Measurements from ENCODE around the gene KLHL6.

DNA sequence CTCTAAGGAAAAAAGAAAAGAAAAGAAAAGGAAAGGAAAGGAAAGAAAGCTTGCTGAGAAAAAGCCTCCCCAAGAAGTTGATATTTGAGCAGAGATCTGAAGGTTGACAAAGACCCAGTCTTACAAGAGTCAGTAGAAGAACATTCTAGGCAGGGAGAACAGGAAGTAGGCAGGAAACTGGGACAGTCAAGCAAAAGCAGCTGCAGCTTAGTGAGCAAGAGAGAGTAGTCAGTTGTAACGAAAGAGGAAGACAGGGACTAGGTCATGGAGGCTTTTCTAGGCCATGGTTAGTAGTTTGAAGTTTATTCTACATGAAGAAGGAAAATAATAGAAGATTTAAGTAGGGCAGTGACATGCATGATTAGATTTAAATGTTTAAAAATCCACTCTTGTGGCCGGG is 31.8 kb upstream of the KLHL6 start:
- TF ChIP-seq, protein P1, sequence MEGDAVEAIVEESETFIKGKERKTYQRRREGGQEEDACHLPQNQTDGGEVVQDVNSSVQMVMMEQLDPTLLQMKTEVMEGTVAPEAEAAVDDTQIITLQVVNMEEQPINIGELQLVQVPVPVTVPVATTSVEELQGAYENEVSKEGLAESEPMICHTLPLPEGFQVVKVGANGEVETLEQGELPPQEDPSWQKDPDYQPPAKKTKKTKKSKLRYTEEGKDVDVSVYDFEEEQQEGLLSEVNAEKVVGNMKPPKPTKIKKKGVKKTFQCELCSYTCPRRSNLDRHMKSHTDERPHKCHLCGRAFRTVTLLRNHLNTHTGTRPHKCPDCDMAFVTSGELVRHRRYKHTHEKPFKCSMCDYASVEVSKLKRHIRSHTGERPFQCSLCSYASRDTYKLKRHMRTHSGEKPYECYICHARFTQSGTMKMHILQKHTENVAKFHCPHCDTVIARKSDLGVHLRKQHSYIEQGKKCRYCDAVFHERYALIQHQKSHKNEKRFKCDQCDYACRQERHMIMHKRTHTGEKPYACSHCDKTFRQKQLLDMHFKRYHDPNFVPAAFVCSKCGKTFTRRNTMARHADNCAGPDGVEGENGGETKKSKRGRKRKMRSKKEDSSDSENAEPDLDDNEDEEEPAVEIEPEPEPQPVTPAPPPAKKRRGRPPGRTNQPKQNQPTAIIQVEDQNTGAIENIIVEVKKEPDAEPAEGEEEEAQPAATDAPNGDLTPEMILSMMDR (IDR thresholded peaks at IDR 0.05), result no peak
- TF ChIP-seq POLR2A (IDR thresholded peaks at IDR 0.05), result no peak

Measured in thyroid gland (tissue), 4 donors.